HEK293 (cell line): ENCODE results near the gene DCST2.
A peak's percentile ranks its signal among the peaks of the same experiment; 100 is the strongest.

Experiments
- CTCF ChIA-PET: fragments of 350-600 bp; formaldehyde crosslinking; extraction: SDS; loops from one replicate; lab custom pipeline; 2021; ENCODE audit warnings: antibody characterized with exemption; lab: Yijun Ruan, JAX
- POLR2A ChIA-PET: fragments of 300-600 bp; formaldehyde crosslinking; extraction: SDS; loops from one replicate; lab custom pipeline; 2020; ENCODE audit warnings: antibody characterized with exemption, inconsistent platforms; lab: Yijun Ruan, JAX
- H3K27ac ChIP-seq: fragments of 200-500 bp; sonication (Bioruptor generic); 2 replicates; pipeline ENCODE4 v1.5.1; 2014; ENCODE audit warnings: low read depth, low read length, control low read depth, inconsistent platforms; ENCODE audit errors: extremely low read depth
- H3K36me3 ChIP-seq, 2 experiments: fragments of 200-500 bp in 1 of 2; sonication (Bioruptor generic) in 1 of 2; 1 replicate in 1 of 2; 2 replicates in 1 of 2; pipeline ENCODE4 v1.5.1; 2014 to 2017; ENCODE audit warnings: inconsistent platforms in 2 of 2, low read length in 2 of 2; ENCODE audit not compliant: control insufficient read depth in 2 of 2, insufficient read depth in 1 of 2
- H3K4me1 ChIP-seq: fragments of 200-500 bp; sonication (Bioruptor generic); 2 replicates; pipeline ENCODE4 v1.5.1; 2014; ENCODE audit warnings: mild to moderate bottlenecking, low read length, inconsistent platforms; ENCODE audit not compliant: control insufficient read depth, insufficient read depth
- H3K4me3 ChIP-seq: 2 replicates; pipeline ENCODE4 v1.5.1; 2011; ENCODE audit warnings: low read depth, mild to moderate bottlenecking, control low read depth, low read length, moderate library complexity
- H3K9me3 ChIP-seq: fragments of 200-500 bp; sonication (Bioruptor generic); 2 replicates; pipeline ENCODE4 v1.5.1; 2014; ENCODE audit warnings: low read depth, low read length, inconsistent platforms; ENCODE audit not compliant: control insufficient read depth, insufficient read depth
- FEZF1 ChIP-seq: fragments of 450-650 bp; formaldehyde crosslinking; IDR thresholded peaks from 2 replicates; pipeline ENCODE4 v1.5.1; 2016; ENCODE audit warnings: missing biosample characterization, missing genetic modification characterization
- GLIS2 ChIP-seq: fragments of 450-650 bp; formaldehyde crosslinking; IDR thresholded peaks from 2 replicates; pipeline ENCODE4 v1.5.1; 2016; ENCODE audit warnings: missing biosample characterization, missing genetic modification characterization
- HOXD13 ChIP-seq: sonication (generic); formaldehyde crosslinking; IDR thresholded peaks from 2 replicates; pipeline ENCODE4 v1.8.0; 2022; ENCODE audit warnings: missing genetic modification reagents, borderline replicate concordance
- KLF10 ChIP-seq: fragments of 450-650 bp; IDR thresholded peaks from 2 replicates; pipeline ENCODE4 v1.5.1; 2018; ENCODE audit warnings: missing biosample characterization, mild to moderate bottlenecking, missing genetic modification characterization
- KLF16 ChIP-seq: fragments of 450-650 bp; formaldehyde crosslinking; IDR thresholded peaks from 2 replicates; pipeline ENCODE4 v1.5.1; 2017; ENCODE audit warnings: missing biosample characterization, missing genetic modification characterization
- PRDM1 ChIP-seq: fragments of 450-650 bp; formaldehyde crosslinking; IDR thresholded peaks from 2 replicates; pipeline ENCODE4; 2016; ENCODE audit warnings: missing biosample characterization, missing genetic modification characterization
- SP3 ChIP-seq: fragments of 450-650 bp; formaldehyde crosslinking; IDR thresholded peaks from 2 replicates; pipeline ENCODE4 v1.5.1; 2016; ENCODE audit warnings: missing biosample characterization, missing genetic modification characterization
- TCF7L2 ChIP-seq: IDR thresholded peaks from 2 replicates; pipeline ENCODE4 v1.6.1; 2011; ENCODE audit warnings: low read depth, mild to moderate bottlenecking, inconsistent platforms, low read length, moderate library complexity, borderline replicate concordance
- TRIM28 ChIP-seq: IDR thresholded peaks from 2 replicates; pipeline ENCODE4 v1.6.1; 2011; ENCODE audit warnings: low read length, control low read depth, borderline replicate concordance
- ZEB2 ChIP-seq: fragments of 450-650 bp; formaldehyde crosslinking; IDR thresholded peaks from 2 replicates; pipeline ENCODE4 v1.5.1; 2016; ENCODE audit warnings: missing biosample characterization, missing genetic modification characterization
- ZNF184 ChIP-seq: fragments of 450-650 bp; IDR thresholded peaks from 2 replicates; pipeline ENCODE4 v1.5.1; 2018; ENCODE audit warnings: missing biosample characterization, mild to moderate bottlenecking, missing genetic modification characterization
- ZNF302 ChIP-seq: fragments of 450-650 bp; formaldehyde crosslinking; IDR thresholded peaks from 2 replicates; pipeline ENCODE4 v1.5.1; 2016; ENCODE audit warnings: missing biosample characterization, missing genetic modification characterization, low read depth
- ZNF335 ChIP-seq: fragments of 450-650 bp; formaldehyde crosslinking; conservative IDR thresholded peaks from 2 replicates; pipeline ENCODE4 v1.5.1; 2016; ENCODE audit warnings: missing biosample characterization, missing genetic modification characterization
- ZNF394 ChIP-seq: fragments of 450-650 bp; formaldehyde crosslinking; IDR thresholded peaks from 2 replicates; pipeline ENCODE4 v1.5.1; 2016; ENCODE audit warnings: missing biosample characterization, missing genetic modification characterization, mild to moderate bottlenecking, moderate library complexity, borderline replicate concordance
- ZNF600 ChIP-seq: fragments of 450-650 bp; formaldehyde crosslinking; IDR thresholded peaks from 2 replicates; pipeline ENCODE4 v1.5.1; 2016; ENCODE audit warnings: missing biosample characterization, missing genetic modification characterization
- ZNF621 ChIP-seq: fragments of 450-650 bp; formaldehyde crosslinking; IDR thresholded peaks from 2 replicates; pipeline ENCODE4 v1.5.1; 2017; ENCODE audit warnings: missing biosample characterization, missing genetic modification characterization
- ZNF654 ChIP-seq: fragments of 450-650 bp; formaldehyde crosslinking; IDR thresholded peaks from 2 replicates; pipeline ENCODE4 v1.5.1; 2016; ENCODE audit warnings: low read depth, missing biosample characterization, missing genetic modification characterization
- ZNF76 ChIP-seq: fragments of 450-650 bp; formaldehyde crosslinking; IDR thresholded peaks from 2 replicates; pipeline ENCODE4; 2016; ENCODE audit warnings: low read depth, missing biosample characterization, missing genetic modification characterization, borderline replicate concordance
- ZNF792 ChIP-seq: fragments of 450-650 bp; formaldehyde crosslinking; IDR thresholded peaks from 2 replicates; pipeline ENCODE4 v1.5.1; 2016; ENCODE audit warnings: missing biosample characterization, missing genetic modification characterization
- ZSCAN23 ChIP-seq: fragments of 450-650 bp; formaldehyde crosslinking; IDR thresholded peaks from 2 replicates; pipeline ENCODE4 v1.5.1; 2016; ENCODE audit warnings: missing biosample characterization, missing genetic modification characterization
- TF ChIP-seq, protein P1 (sequence below): fragments of 450-650 bp; formaldehyde crosslinking; IDR thresholded peaks from 2 replicates; pipeline ENCODE4 v1.5.1; 2016; ENCODE audit warnings: missing biosample characterization, missing genetic modification characterization
- TF ChIP-seq, protein P2 (sequence below): fragments of 450-650 bp; formaldehyde crosslinking; IDR thresholded peaks from 2 replicates; pipeline ENCODE4 v1.5.1; 2016; ENCODE audit warnings: missing biosample characterization, missing genetic modification characterization
- TF ChIP-seq, protein P3 (sequence below): fragments of 450-650 bp; formaldehyde crosslinking; conservative IDR thresholded peaks from 2 replicates; pipeline ENCODE4 v1.5.1; 2016; ENCODE audit warnings: low read depth, missing biosample characterization, missing genetic modification characterization
- TF ChIP-seq, protein P4 (sequence below): fragments of 450-650 bp; formaldehyde crosslinking; IDR thresholded peaks from 2 replicates; pipeline ENCODE4 v1.5.1; 2017; ENCODE audit warnings: missing biosample characterization, missing genetic modification characterization
- TF ChIP-seq, protein P5 (sequence below): IDR thresholded peaks from 2 replicates; pipeline ENCODE4 v1.6.1; 2011; ENCODE audit warnings: mild to moderate bottlenecking, low read depth, low read length, borderline replicate concordance

DCST2 gene

DNA sequence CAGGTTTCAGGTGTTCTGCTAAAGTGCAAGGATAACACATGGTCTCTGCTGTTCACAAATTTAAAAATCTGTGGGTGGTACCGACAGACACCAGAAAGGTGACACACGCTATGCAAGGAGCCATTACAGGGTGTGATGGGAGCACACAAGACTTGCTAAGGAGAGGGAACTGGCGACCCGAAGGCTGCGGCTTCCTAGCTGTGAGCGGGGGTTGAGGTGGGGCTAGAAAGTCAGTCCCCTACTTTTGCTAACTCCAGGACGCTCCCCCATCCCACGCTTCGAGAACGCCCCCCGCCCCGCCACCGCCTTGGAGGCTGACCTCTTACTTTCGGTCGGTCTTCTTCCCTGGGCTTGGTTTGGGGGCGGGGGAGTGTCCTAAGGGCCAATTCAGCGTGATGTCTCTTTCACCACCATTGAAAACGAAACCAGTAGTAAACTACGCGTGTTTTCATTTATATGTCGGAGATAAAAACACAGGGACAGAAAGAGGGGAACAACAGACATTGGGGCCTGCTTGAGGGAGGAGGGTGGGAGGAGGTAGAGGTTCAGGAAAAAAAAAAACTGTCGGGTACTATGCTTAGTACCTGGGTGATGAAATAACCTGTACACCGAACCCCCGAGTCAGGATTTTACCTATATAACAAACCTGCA, 58.0 kb downstream of the DCST2 start (continued):
- TF ChIP-seq PRDM1 (tag by site-specific recombination) (peak; percentile 85), ZNF76 (tag by site-specific recombination) (peak; percentile 57), ZNF792 (tag by site-specific recombination) (no peak), SP3 (peak; percentile 36), KLF16 (tag by site-specific recombination) (0 out of 2 replicates have a peak, but pooled peaks have one; percentile 15), ZNF621 (tag by site-specific recombination) (no peak), ZNF654 (no peak), GLIS2 (peak; percentile 32; the same call in 1 of the 2 replicates), ZNF302 (tag by site-specific recombination) (no peak)
- TF ChIP-seq, protein P1, sequence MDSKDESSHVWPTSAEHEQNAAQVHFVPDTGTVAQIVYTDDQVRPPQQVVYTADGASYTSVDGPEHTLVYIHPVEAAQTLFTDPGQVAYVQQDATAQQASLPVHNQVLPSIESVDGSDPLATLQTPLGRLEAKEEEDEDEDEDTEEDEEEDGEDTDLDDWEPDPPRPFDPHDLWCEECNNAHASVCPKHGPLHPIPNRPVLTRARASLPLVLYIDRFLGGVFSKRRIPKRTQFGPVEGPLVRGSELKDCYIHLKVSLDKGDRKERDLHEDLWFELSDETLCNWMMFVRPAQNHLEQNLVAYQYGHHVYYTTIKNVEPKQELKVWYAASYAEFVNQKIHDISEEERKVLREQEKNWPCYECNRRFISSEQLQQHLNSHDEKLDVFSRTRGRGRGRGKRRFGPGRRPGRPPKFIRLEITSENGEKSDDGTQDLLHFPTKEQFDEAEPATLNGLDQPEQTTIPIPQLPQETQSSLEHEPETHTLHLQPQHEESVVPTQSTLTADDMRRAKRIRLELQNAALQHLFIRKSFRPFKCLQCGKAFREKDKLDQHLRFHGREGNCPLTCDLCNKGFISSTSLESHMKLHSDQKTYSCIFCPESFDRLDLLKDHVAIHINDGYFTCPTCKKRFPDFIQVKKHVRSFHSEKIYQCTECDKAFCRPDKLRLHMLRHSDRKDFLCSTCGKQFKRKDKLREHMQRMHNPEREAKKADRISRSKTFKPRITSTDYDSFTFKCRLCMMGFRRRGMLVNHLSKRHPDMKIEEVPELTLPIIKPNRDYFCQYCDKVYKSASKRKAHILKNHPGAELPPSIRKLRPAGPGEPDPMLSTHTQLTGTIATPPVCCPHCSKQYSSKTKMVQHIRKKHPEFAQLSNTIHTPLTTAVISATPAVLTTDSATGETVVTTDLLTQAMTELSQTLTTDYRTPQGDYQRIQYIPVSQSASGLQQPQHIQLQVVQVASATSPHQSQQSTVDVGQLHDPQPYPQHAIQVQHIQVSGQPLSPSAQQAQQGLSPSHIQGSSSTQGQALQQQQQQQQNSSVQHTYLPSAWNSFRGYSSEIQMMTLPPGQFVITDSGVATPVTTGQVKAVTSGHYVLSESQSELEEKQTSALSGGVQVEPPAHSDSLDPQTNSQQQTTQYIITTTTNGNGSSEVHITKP (tag by site-specific recombination) = peak; percentile 10; the same call in 1 of the 2 replicates
- TF ChIP-seq, protein P2, sequence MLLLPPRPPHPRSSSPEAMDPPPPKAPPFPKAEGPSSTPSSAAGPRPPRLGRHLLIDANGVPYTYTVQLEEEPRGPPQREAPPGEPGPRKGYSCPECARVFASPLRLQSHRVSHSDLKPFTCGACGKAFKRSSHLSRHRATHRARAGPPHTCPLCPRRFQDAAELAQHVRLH (tag by site-specific recombination) = no peak
- TF ChIP-seq, all 188 proteins: peak for 10

DNA sequence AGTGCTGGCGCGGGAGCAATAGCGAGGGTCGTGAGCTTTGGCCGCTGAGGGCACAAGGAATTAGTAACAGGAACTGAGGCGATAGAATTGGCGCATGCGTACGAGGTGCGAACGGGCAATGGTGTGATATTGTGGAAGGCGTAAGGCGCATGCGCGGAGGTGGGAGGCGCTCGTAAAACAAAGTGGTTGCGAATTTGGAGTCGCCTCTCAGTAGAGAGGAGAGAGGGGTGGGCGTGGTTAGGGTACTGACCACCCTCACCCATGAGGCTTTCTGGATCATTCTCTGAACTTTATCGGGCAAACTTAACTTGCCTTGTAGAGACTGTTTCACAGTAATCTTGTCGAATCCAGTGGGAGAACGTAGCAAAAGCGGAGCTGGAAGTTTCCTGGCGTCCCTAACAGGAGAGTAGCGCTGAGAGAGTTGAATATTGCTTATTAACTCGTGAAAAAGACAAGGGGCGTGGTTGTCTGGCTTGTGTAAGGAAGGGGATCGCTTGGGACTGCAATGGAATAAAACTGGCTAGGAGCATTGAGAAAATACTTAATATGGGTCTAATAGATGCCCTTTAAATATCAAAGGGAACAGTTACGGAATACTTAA, 58.7 kb downstream of the DCST2 start:
- Histone ChIP-seq H3K36me3 (peaks cover 0 to 20% of the 10 kb centered on the region in 2 experiments; a peak in 2 of 3 replicates), H3K27ac (peak overlapping the region; percentile 76), H3K4me1 (peaks cover 12% of the 10 kb centered on the region), H3K9me3 (no peaks in the 10 kb centered on the region), H3K4me3 (peak overlapping the region; percentile 67)
- ChIA-PET CTCF (interaction anchor here (1.2 to 2.0 kb wide), 2 partner anchors 8 to 21 kb away, joined by 3 to 11 read pairs; partner anchors contain the start of gene FLAD1), POLR2A (interaction anchor here (2.0 to 6.0 kb wide), 4 partner anchors 8 to 27 kb away, joined by 9 to 66 read pairs (median 14); partner anchors contain the start of genes FLAD1, LENEP and ZBTB7B)
- TF ChIP-seq TRIM28 (peak; percentile 62; the same call in 1 of the 2 replicates), PRDM1 (tag by site-specific recombination) (peak; percentile 59), ZNF335 (tag by site-specific recombination) (0 out of 2 replicates have a peak, but pooled peaks have one; percentile 44), ZNF600 (tag by site-specific recombination) (peak; percentile 73; the same call in 1 of the 2 replicates), KLF10 (tag by site-specific recombination) (peak; percentile 62; the same call in 1 of the 2 replicates), ZNF394 (peak; percentile 81), ZEB2 (peak; percentile 14), ZNF184 (tag by site-specific recombination) (no peak), FEZF1 (tag by site-specific recombination) (0 out of 2 replicates have a peak, but pooled peaks have one; percentile 59), KLF16 (tag by site-specific recombination) (peak; percentile 83; the same call in 1 of the 2 replicates), HOXD13 (peak; percentile 93), TCF7L2 (peak; percentile 92; the same call in 1 of the 2 replicates), ZSCAN23 (tag by site-specific recombination) (no peak)
- TF ChIP-seq, protein P3, sequence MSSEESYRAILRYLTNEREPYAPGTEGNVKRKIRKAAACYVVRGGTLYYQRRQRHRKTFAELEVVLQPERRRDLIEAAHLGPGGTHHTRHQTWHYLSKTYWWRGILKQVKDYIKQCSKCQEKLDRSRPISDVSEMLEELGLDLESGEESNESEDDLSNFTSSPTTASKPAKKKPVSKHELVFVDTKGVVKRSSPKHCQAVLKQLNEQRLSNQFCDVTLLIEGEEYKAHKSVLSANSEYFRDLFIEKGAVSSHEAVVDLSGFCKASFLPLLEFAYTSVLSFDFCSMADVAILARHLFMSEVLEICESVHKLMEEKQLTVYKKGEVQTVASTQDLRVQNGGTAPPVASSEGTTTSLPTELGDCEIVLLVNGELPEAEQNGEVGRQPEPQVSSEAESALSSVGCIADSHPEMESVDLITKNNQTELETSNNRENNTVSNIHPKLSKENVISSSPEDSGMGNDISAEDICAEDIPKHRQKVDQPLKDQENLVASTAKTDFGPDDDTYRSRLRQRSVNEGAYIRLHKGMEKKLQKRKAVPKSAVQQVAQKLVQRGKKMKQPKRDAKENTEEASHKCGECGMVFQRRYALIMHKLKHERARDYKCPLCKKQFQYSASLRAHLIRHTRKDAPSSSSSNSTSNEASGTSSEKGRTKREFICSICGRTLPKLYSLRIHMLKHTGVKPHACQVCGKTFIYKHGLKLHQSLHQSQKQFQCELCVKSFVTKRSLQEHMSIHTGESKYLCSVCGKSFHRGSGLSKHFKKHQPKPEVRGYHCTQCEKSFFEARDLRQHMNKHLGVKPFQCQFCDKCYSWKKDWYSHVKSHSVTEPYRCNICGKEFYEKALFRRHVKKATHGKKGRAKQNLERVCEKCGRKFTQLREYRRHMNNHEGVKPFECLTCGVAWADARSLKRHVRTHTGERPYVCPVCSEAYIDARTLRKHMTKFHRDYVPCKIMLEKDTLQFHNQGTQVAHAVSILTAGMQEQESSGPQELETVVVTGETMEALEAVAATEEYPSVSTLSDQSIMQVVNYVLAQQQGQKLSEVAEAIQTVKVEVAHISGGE (tag by site-specific recombination) = 0 out of 2 replicates have a peak, but pooled peaks have one; percentile 14
- TF ChIP-seq, protein P4, sequence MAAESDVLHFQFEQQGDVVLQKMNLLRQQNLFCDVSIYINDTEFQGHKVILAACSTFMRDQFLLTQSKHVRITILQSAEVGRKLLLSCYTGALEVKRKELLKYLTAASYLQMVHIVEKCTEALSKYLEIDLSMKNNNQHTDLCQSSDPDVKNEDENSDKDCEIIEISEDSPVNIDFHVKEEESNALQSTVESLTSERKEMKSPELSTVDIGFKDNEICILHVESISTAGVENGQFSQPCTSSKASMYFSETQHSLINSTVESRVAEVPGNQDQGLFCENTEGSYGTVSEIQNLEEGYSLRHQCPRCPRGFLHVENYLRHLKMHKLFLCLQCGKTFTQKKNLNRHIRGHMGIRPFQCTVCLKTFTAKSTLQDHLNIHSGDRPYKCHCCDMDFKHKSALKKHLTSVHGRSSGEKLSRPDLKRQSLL (tag by site-specific recombination) = no peak
- TF ChIP-seq, protein P5, sequence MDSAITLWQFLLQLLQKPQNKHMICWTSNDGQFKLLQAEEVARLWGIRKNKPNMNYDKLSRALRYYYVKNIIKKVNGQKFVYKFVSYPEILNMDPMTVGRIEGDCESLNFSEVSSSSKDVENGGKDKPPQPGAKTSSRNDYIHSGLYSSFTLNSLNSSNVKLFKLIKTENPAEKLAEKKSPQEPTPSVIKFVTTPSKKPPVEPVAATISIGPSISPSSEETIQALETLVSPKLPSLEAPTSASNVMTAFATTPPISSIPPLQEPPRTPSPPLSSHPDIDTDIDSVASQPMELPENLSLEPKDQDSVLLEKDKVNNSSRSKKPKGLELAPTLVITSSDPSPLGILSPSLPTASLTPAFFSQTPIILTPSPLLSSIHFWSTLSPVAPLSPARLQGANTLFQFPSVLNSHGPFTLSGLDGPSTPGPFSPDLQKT = no peak
